Smooth muscle cell (in vitro differentiated cells): ENCODE data around the gene GATAD2A. TPM values are rescaled to one million over a fixed set of nuclear protein-coding genes. Genes with fewer than 3 reads are reported as not detected.
A peak's percentile ranks its signal among the peaks of the same experiment; 100 is the strongest.
"Not testable (repeated sequence)": the region's sequence is repeated elsewhere in the genome, so short reads cannot be mapped to it uniquely, and the experiment has no call there.

Source experiments
- DNase-seq: peaks from one replicate; lab custom pipeline; 2025; ENCODE audit not compliant: unreplicated experiment; lab: John Stamatoyannopoulos, UW
- H2AFZ ChIP-seq: fragments of 200-600 bp; sonication (generic); 2 replicates; pipeline ENCODE4 v1.6.0; 2016; ENCODE audit warnings: antibody characterized with exemption, low read depth, mild to moderate bottlenecking
- H3F3A ChIP-seq: fragments of 200-600 bp; sonication (generic); 2 replicates; pipeline ENCODE4 v1.6.0; 2017; ENCODE audit warnings: antibody characterized with exemption, low read depth
- H3K27ac ChIP-seq: fragments of 200-600 bp; sonication (generic); 2 replicates; pipeline ENCODE4 v1.5.1; 2016; ENCODE audit warnings: low read depth, mild to moderate bottlenecking
- H3K27me3 ChIP-seq: fragments of 200-600 bp; sonication (generic); 2 replicates; pipeline ENCODE4 v1.6.1; 2016; ENCODE audit warnings: low read depth, mild to moderate bottlenecking
- H3K36me3 ChIP-seq: fragments of 200-600 bp; sonication (generic); 2 replicates; pipeline ENCODE4 v1.5.1; 2016; ENCODE audit warnings: low read depth
- H3K4me1 ChIP-seq: fragments of 200-600 bp; sonication (generic); 2 replicates; pipeline ENCODE4 v1.5.1; 2016; ENCODE audit warnings: low read depth
- H3K4me2 ChIP-seq: fragments of 200-600 bp; sonication (generic); 2 replicates; pipeline ENCODE4 v1.6.0; 2016; ENCODE audit warnings: mild to moderate bottlenecking
- H3K4me3 ChIP-seq: fragments of 200-600 bp; sonication (generic); 2 replicates; pipeline ENCODE4 v1.5.1; 2016; ENCODE audit warnings: mild to moderate bottlenecking
- H3K79me2 ChIP-seq: fragments of 200-600 bp; sonication (generic); 2 replicates; pipeline ENCODE4 v1.6.0; 2016; ENCODE audit warnings: low read depth, mild to moderate bottlenecking
- H3K9ac ChIP-seq: fragments of 200-600 bp; sonication (generic); 2 replicates; pipeline ENCODE4 v1.6.0; 2016; ENCODE audit warnings: low read depth
- H3K9me3 ChIP-seq: fragments of 200-600 bp; sonication (generic); replicated peaks from 2 replicates; pipeline ENCODE4 v1.5.1; 2016; ENCODE audit warnings: low read depth
- H4K20me1 ChIP-seq: fragments of 200-600 bp; sonication (generic); 2 replicates; pipeline ENCODE4 v1.6.0; 2016; ENCODE audit warnings: low read depth
- CTCF ChIP-seq: fragments of 200-600 bp; sonication (generic); IDR thresholded peaks from 2 replicates; pipeline ENCODE4 v1.5.1; 2017; ENCODE audit warnings: borderline replicate concordance, mild to moderate bottlenecking, antibody characterized with exemption; ENCODE audit not compliant: insufficient read depth, poor library complexity, severe bottlenecking
- WGBS: methylation state at CpG from one replicate; pipeline ENCODE4 v1.1.7; 2016; ENCODE audit warnings: low lambda C conversion rate; 5-methylcytosine and 5-hydroxymethylcytosine counted together
- polyA plus RNA-seq: library from polyadenylated mRNA; unstranded; fragments of >200 nt; fragmentation: Nextera tagmentation; extraction: Ambion mirVana; gene quantifications from 2 replicates; pipeline ENCODE4 v1.2.1, GENCODE V29; 2016
- total RNA-seq: library from RNA; depleted of rRNA; stranded (reverse); fragments of >200 nt; gene quantifications from 2 replicates; pipeline ENCODE4 v1.2.3, GENCODE V29; 2014

Gene GATAD2A
- total and polyA plus RNA-seq, 2 experiments from 2014 or later: 26.8 to 27.0 TPM

DNA sequence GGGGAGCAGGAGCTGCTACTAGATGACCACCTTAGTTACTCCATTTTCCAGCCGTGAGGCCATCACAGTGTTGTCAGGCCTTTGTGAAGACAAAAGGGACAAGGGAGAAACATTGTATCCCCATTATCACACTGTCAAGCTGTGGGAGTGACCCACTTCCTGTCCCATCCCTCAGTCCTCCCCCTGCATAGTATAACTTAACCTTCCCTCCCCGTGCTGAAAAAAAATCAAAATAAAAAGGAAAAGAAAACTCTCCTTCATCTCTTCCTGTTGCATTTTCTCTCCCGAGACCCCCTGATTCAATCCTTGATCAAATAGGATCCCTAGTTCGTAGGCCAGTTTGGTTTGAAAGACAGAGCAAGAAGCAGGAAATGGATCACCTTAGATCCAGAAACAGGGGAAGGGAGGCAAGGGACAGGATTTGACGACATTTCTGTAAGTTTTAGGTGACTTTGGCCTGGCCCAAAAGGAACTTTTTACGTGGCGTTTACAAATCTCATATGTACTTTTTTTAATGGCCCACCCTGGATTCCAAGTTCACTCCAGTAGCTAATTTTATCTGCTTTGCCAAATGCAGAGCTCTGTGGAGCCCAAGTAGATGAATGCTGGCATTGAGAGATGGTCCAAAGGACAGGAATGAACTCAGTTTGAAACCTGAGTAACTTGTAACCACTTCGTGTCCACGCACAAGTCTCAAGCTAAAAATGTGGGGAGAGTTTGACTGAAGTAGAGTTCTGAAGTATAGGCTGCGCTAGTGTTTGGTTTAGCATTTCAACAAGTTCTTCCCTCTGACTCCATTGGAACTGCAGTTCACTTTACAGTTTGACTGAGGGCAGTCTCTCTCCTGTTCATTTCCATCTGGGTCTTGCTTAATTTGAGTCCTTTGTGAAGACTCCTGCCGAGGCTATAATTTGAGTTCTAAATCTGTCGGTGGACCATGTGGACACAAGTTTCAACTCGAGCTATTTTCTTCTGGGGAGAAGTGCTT lies 16.6 kb upstream of the GATAD2A start:
- no peak for DNase-seq
- 62% methylated on average over 13 of the region's 13 CpGs for WGBS
- no peak overlapping the region for H3K4me3 ChIP-seq

GRCh38 chr19:19389683-19390082 lies 15.8 kb upstream of the GATAD2A start:
- H3K79me2 ChIP-seq: peaks cover 84% of the 10 kb centered on the region
- not testable (repeated sequence) for H3K27me3 ChIP-seq, H4K20me1 ChIP-seq, DNase-seq, H3K9me3 ChIP-seq, H2AFZ ChIP-seq, H3K4me2 ChIP-seq, H3F3A ChIP-seq, H3K36me3 ChIP-seq, H3K9ac ChIP-seq, H3K4me3 ChIP-seq
- WGBS: 92% methylated on average over 12 of the region's 12 CpGs
- H3K27ac ChIP-seq: peak overlapping the region; percentile 20
- peaks cover 11% of the 10 kb centered on the region for H3K4me1 ChIP-seq

More for the DNA sequence above, 16.6 kb upstream of the GATAD2A start:
- TF ChIP-seq CTCF: no peak
- H2AFZ ChIP-seq: no peak overlapping the region
- H3K36me3 ChIP-seq: no peaks in the 10 kb centered on the region
- peaks cover 11% of the 10 kb centered on the region for H3K4me1 ChIP-seq
- H4K20me1 ChIP-seq: peaks cover 7% of the 10 kb centered on the region
- peak overlapping the region; percentile 2 for H3K4me2 ChIP-seq
- H3K79me2 ChIP-seq: peaks cover 79% of the 10 kb centered on the region
- H3F3A ChIP-seq: no peaks in the 10 kb centered on the region
- no peaks in the 10 kb centered on the region for H3K27me3 ChIP-seq
- H3K9me3 ChIP-seq: no peaks in the 10 kb centered on the region
- no peak overlapping the region for H3K9ac ChIP-seq
- peak overlapping the region; percentile 20 for H3K27ac ChIP-seq

DNA sequence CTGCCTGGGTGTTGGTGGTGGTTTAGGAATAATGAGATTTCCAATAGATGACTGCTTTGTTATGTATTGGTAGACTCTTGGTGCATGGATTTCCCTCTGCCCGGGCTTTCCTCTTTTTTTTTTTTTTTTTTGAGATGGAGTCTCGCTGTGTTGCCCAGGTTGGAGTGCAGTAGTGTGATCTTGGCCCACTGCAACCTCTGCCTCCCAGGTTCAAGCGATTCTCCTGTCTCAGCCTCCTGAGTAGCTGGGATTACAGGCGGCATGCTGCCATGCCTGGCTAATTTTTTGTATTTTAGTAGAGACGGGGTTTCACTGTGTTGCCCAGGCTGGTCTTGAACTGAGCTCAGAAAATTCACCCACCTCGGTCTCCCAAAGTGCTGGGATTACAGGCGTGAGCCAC lies 11.1 kb upstream of the GATAD2A start:
- H3K36me3 ChIP-seq, H2AFZ ChIP-seq, H3K4me3 ChIP-seq, DNase-seq, H3K9me3 ChIP-seq, H3K9ac ChIP-seq, H3K4me2 ChIP-seq, H3K4me1 ChIP-seq, H3K27ac ChIP-seq, H3F3A ChIP-seq, H3K27me3 ChIP-seq: not testable (repeated sequence)
- peaks cover 16% of the 10 kb centered on the region for H4K20me1 ChIP-seq
- WGBS: 88% methylated on average over 7 of the region's 7 CpGs
- peaks cover 95% of the 10 kb centered on the region for H3K79me2 ChIP-seq

- peaks cover 77% of the 10 kb centered on the region for H3K79me2 ChIP-seq
These were observed 5.6 kb upstream of the GATAD2A start for GRCh38 chr19:19399733-19400433.

More at GRCh38 chr19:19399733-19400433, 5.6 kb upstream of the GATAD2A start:
- no peak for TF ChIP-seq CTCF
- no peak overlapping the region for H3K9ac ChIP-seq
- H4K20me1 ChIP-seq: peaks cover 4% of the 10 kb centered on the region
- H3K4me1 ChIP-seq: peaks cover 1% of the 10 kb centered on the region
- peaks cover 16% of the 10 kb centered on the region for H3F3A ChIP-seq
- H2AFZ ChIP-seq: no peak overlapping the region
- no peak for DNase-seq
- no peaks in the 10 kb centered on the region for H3K36me3 ChIP-seq
- no peak overlapping the region for H3K4me2 ChIP-seq
- H3K9me3 ChIP-seq: no peaks in the 10 kb centered on the region
- WGBS: 74% methylated on average over 9 of the region's 9 CpGs
- no peaks in the 10 kb centered on the region for H3K27me3 ChIP-seq
- H3K27ac ChIP-seq: no peak overlapping the region
- H3K4me3 ChIP-seq: no peak overlapping the region
